NCI-H82 (cell line): ENCODE data around the gene MAGI2.
"Not testable (repeated sequence)": the region's sequence is repeated elsewhere in the genome, so short reads cannot be mapped to it uniquely, and the experiment has no call there.

Experiments used
- DNase-seq: peaks from one replicate; lab custom pipeline; 2025; lab: John Stamatoyannopoulos, UW

The MAGI2 gene

DNA sequence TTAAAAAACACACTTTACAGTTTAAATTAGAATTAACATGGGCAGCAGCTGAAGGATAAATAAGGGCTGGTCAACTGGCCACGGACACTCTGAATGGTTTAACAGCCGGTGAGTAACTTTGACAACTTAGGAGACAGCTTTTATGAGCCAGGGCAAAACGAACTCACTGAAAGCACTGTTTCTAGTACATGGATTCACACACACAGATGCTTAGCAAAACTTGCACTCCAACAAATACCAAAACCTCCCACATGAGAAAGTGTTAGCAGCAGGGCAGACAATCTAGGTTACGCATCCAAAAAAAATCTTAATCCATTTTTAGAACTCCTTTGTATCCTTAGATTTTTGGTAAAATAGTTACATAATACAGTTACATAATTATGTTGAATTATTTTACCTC is 1168.5 kb downstream of the MAGI2 start:
- DNase-seq = no peak

DNA sequence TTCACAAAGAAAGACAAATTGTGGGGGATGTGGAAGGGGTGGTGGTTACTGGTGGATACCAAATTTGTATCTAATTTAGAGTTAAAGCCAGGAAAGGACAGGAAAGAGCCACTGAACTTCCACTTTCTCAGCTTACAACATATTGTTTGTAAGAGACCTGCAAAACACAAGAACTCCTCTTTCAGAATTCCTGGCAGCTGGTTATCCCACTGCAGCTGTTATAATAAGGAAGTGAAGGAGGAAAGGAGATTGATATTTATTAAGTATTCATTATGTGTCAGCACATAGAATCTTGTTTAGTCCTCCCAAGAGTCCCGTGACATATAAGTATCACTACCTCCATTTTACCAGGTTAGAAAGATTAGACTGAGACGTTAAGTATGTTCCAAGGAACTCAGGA is 1173.2 kb downstream of the MAGI2 start:
- DNase-seq = no peak

DNA sequence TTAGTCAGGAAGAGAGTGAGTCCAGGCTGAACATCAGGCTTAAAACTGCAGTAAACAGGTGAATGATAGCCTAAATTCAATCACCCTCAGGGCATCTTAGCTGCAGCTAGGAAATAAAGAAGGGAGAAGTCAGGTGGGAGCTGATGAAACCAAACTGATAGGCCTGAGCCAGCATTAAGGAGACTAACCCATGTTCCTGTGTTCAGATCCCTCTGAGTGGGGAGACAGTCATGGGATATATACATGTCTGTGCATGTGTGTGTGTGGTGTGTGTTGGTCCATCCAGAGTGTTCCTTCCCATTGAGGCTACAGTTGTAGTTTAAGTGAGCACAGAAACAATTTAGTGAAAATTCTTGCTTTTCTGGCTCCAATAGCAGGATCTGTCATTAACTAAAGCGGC is 1174.0 kb downstream of the MAGI2 start:
- no peak for DNase-seq

DNA sequence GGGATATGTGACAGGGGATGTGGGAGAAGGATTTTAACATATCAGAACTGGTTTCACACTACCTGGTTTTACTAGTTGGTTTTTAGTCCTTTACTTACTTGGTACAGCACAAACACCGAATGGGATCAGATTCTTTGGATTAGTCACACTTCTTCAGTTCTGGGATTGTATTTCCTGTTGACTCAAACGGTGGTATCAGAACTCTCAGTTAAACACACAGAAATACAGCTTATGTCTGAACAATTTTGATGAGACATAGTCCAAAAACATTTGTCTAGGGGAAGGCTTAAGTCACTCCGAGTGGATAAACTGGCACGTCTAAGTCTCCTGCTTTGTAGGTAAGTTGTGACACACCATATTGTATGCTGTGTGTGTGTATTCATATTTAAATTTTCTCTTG is 1174.4 kb downstream of the MAGI2 start:
- DNase-seq = no peak

DNA sequence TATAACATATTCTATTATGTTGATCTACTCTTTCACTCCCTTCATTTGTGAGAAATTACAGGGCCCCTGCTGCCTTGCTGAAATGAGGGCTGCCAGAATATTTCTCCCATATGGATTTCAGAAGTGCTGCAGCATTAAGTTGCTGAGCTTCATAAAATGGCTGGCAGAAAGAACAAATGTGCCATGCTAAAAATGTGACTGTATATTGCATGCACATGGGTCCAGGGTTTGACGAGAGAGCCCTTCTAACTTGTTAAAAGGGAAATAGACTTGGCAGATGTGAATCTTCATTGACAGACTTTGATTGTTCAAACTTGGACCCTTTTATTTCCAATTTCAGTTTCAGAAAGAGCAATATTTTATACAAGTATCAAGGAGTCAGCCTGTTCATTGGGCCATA is 1186.3 kb downstream of the MAGI2 start:
- no peak for DNase-seq

DNA sequence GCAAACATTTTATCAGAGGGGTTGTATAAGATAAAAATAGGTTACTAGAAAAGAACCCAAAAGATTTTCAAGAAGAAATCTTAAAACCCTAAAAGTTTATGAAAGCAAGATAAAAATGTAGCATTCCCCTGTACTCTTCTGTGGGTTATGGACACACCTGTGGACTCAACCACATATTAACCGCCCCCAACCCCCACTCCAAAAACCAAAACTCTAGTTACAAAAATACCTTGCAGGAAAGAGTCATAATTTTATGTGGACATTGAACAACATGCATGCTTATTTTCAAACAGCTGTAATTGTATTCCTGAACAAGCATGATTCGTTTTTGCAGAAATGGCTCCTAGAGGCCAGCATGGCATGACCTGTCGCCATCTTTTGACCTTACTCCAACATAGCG is 1188.0 kb downstream of the MAGI2 start:
- DNase-seq = no peak

DNA sequence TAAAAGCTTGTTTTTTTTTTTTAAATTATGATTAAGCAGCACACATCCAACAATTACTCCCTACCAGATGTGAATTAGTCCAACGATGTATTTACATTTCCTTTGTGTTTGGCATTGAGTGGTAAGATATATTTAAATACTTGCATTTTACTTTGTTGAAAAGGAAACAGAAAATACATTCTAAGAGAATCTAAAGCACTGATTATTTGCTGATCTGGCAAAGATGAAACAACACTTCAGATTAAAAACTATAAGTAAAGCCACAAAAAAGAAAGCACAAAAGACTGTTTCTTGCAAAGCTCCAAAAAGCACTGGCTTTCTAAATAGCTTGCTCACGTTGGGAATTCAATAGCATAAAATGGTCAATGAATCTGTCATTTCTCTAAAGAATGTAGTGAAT is 1188.4 kb downstream of the MAGI2 start:
- DNase-seq = no peak

DNA sequence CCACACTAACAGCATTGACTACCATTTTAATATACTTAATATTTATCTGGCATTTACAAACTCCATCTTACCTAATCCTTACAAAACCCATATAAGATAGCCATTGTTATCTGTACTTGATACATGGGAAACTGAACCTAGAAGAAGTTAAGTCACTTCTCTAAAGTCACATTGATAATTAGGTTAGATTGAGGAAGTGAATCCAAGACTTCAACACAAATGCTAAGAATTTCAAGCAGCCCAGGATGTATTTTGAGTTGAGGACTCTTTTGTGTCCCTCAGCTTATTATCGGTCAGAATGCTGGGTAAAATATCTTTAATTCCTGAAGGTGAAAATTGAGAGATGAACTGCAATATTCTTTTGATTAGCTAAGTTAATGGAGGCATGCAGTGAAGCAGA is 1189.4 kb downstream of the MAGI2 start:
- no peak for DNase-seq

DNA sequence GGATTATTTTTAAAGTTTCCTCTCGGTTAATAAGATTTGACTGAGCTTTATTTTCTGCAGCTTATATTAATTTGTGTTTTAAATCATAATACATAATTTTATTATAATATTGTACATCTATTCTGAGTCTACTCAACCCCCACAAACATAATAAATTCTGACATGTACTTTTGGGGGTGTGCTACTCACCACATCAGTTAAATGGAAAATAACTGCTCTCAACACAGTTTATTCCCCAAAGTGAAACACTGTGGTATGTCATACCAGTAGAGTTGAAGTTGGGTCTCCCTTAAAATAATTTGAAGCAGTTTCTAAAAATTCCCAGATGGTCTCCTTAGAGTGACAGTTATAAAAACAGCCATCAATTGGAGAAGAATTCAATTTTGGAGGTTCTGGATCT is 1191.7 kb downstream of the MAGI2 start:
- DNase-seq = no peak

DNA sequence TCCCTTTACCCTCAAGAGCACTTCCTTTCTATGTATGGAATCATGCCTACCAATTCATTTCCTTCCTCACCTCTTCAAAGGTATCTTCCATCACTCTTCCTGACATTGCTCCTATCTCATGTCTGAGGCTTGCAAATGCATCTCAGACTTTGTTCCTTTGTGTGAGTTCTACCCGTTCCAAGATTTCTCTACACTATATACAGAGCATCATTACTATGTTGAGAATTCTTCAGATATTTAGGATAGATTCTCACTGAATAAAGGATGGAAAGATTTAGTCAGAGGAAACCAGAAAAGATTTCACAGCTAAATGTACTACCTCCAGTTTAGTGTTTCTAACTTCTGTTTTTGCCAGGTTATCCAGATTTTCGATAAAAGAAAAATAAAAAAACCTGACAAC is 1192.2 kb downstream of the MAGI2 start:
- no peak for DNase-seq

DNA sequence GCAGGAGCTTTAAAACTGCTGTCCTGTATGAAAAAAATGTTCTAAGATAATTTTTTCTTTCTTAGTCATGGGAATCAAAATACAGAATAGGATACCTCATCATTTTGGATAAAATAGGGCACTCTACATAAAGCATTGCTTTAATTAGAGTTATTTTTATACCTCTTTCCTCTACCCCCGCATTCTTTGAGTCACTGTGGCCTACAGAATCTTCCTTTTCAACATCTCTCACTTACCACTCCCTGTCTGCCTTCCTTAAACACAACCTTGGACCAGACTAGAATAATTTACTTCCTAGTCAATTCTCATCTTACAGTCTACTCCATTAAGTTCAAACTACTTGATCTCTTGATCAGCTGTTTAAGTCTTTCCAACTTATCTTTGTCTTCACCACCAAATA is 1192.6 kb downstream of the MAGI2 start:
- DNase-seq = no peak

DNA sequence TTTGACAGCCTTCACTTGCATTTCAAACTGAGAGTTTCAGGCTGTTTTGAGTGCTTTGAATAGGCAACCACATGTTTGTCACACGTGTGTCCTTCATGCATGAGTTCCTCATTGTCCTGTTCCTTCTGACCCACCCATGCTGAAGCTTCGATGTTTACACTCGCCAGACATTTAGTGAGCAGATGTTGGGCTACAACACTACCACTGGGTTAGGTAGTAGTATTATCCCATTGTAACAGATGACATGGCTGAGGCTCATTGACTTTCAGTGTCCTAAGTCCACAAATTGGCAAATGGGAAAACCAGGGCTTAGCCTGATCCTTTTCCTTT is 1198.8 kb downstream of the MAGI2 start:
- peak; percentile 79 for DNase-seq

DNA sequence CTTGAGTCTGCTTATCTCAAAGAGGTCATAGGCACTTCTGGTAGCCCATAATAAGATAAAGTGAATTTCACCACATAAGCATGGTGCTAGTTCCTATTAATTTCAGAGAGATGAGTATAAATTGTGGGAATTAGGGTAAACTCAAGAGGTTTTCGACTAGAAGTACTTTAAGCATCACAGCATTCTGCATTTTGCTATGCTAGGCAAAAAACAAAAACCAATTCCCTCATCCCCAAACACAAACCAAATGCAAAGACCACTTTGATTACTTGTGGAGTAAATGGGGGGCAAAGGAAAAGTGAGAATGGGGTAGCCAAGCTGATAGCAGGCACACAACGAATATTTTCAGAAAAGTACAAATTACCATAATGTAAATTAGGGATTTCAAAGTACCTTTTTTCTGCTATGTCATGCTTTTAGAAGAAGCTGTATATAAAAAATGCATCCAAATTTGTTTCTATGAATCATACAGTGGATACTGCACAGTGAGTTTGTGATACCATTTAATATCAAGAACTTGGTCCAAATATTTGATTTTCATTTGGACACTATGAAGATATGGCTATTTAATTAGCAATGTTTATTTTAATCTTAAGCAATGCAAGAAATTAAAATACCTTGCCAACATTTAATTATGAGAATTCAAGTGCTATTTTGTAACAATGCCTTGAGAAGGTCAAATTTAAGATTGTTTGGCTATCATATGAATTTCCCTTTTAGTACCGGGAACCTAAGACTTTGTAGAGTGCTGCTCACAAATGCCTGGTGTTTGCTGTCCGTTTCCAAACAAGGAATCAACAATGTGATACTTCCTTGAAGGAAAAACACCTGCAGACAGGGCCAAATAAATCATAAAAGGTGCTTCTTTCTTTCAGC is 1199.4 kb downstream of the MAGI2 start:
- DNase-seq = no peak

DNA sequence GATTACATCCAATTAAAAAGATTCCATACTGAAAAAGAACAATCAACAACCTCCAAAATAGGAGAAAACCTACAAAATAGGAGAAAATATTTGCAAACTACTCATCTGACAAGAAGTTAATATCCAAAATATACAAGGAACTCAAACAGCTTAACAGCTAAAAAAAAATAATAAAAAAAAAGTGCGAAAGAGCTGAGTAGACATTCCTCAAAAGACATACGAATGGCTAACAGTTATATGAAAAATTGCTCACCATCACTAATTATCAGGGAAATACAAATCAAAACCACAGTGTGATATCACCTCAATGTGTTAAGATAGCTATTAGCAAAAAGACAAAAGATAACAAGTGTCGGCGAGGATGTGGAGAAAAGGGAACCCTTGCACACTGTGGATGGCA is 1204.6 kb downstream of the MAGI2 start:
- DNase-seq = no peak

DNA sequence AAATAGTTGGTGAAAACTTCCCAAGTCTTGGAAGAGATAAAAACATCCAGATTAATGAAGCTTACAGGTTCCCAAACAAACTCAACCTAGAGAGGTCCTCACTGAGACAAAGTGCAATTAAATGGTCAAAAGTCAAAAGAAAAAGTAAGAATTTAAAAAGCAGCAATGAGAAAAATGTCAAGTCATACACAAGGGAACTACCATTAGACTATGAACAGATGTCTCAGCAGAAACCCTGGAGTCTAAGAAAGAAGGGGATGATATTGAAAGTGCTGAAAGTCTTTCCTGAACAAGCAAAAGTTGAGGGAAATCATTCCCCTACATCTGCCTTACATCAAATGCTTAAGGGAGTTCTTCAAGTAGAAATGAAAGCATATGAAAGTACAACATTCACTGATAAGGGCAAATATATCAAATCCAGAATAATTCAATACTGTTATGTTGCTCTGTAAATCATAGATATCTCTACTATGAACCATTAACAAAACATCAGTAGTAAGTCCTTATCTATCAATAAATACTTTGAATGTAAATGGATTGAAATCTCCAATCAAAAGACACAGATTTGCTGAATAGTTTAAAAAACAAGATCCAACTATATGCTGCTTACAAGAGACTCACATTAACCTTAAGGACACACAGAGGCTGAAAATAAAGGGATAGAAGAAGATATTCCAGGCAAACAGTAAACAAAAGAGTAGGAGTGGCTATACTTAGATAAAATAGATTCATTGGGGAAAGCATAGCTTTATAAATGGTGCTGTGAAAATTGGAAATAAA is 1205.4 kb downstream of the MAGI2 start:
- no peak for DNase-seq

DNA sequence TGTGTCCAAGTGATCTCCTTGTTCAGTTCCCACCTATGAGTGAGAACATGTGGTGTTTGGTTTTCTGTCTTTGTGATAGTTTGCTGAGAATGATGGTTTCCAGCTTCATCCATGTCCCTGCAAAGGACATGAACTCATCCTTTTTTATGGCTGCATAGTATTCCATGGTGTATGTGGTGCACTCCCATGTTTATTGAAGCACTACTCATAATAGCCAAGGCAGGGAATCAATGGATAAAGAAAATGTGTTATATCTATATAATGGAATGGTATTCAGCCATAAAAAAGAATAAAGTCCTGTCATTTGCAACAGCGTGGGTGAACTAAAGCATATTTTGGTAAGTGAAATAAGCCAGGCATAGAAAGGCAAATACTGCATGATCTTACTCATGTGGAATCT is 1213.3 kb downstream of the MAGI2 start:
- DNase-seq = not testable (repeated sequence)

DNA sequence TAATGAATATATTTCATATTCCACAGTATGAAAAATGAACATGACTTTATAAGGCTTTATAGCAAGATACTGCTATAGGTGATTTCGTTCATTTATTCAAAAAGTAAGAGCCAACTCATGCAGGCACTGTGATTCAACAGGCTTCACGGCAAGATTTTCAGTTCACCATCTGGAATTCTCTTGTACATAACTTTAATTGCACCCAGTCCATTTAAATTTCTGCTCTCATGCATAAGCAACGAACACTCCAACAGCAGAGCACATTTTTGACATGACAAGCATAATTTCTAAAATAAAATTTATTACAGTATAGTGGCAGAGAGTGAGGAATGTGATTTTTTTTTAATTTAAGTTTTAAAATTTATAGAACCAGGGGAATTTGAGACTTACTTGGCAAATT is 1218.8 kb downstream of the MAGI2 start:
- DNase-seq = no peak

DNA sequence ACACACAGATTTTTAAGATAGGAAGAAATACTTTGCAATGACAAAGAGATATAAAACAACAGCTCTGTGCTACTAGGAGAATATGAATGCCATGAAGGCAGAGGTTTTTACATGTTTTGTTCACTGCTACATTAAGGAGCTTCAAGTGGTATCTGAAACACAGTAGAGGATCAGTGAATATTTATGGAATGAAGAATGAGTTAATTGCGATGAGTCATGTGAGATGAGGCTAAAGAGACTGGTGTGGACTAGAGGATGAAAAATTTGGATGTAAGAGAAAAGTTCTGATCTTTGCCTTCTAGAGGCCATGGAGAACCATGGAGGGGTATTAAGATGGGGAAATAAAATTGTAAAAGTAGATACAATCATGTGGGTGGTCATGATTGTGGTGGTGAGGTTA is 1220.7 kb downstream of the MAGI2 start:
- DNase-seq = no peak

DNA sequence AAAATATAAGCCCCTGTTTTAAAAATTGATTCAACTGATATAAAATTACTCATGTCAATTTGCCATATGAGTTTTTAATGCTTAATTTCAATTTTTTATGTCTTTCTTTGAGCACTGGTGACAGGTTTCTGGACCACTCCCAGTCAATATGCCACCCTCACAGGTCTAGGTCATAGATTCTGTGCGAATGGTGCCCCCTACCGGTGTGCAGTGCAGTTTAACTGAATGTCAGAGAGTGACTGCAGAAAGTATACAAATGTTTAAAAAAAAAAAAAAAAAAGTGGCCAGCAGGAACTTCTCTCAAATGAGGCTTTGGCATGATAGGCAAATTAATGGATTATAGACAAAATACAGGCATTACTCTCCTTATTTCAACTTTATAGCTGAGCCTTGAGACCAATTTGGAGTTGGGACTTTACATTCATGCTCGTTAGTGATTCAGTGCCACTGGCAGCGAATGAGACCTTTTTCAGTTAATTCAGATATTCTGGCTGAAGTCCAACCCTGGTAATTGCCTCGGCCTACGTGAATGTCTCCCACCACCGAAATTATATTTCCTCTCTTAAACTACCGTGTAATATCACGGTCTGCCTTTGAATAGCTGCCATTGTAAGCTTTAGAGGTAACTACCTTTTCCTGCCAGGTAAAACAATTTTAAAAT is 1227.3 kb downstream of the MAGI2 start:
- DNase-seq = peak; percentile 63

DNA sequence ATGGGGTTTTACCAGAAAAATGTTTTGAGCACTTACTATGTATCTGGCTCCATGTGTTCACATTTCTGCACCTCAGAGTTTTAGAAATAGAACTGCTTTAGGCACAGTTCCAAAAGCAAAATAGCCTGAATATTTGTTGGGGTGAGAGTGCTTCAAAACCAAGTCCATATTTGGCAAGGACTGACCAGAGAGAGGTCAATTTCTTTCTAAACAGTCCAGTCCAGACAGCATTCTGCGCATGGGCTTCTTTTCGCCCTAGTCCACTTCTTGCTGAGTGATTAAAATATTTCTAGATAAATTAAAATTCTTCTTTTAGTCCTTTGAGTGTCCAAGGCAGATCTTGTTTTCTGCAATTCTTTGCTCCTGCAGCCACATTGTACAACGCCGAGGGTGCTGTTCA is 1227.9 kb downstream of the MAGI2 start:
- DNase-seq = no peak

DNA sequence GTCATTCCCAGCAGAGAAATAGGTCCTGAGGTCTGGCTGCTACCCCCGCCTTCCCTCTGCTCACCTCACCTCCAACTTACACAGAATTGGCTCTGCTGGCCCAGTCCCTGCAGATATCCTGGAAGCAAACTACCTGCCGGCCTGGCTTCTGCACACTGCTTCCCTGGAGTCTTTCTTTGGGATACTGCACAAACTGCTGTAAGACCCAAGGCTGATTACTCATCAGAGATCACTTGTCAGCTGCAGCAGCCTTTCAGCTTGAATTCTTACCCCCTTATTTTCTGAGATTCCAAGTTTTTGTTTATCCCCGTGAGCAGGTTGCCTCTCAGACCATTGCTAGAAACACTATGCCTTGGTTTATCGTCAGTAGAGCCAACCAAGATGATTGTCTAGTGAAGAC is 1228.5 kb downstream of the MAGI2 start:
- no peak for DNase-seq

DNA sequence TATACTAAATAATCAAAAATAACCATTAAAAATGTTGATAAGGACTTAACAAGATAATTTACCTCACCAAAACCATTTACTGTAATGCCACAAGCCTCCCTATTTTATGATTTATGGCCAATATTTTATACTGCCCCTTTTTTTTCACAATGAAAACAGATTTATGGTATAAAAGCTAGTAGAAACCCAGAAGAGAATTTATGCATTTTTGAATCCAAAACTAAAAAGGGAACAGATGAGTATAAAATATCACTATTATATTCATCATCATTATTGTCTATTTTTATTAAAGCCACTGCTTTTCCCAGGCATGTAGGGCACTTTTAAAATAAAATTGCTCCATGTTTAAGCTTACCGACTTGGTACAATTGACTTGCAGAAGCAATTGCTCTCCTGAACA is 1229.9 kb downstream of the MAGI2 start:
- DNase-seq = no peak
